Calu3 (cell line): ENCODE data around the gene DTNB. TPM values are rescaled to one million over a fixed set of nuclear protein-coding genes. Genes with fewer than 3 reads are reported as not detected.
A peak's percentile ranks its signal among the peaks of the same experiment; 100 is the strongest.

ENCODE experiments used
- BruUV-seq: library from RNA; stranded (reverse); fragments of 400-500 nt; replicated peaks from 2 replicates; lab custom pipeline; 2021; lab: Mats Ljungman, UMichigan
- CTCF ChIA-PET: fragments of 300-600 bp; sonication (Branson Sonifier 250); formaldehyde crosslinking; loops from one replicate; lab custom pipeline; 2022; ENCODE audit warnings: antibody characterized with exemption; lab: Charles Lee
- DNase-seq: peaks from one replicate; pipeline ENCODE4 v3.0.0; 2022
- H3K27ac Mint-ChIP-seq: one replicate; pipeline ENCODE4 v1.8.0; 2022; ENCODE audit warnings: mixed read lengths; ENCODE audit not compliant: unreplicated experiment
- H3K27me3 Mint-ChIP-seq: one replicate; pipeline ENCODE4 v1.8.0; 2022; ENCODE audit warnings: mixed read lengths; ENCODE audit not compliant: unreplicated experiment
- H3K36me3 Mint-ChIP-seq: one replicate; pipeline ENCODE4 v1.8.0; 2022; ENCODE audit warnings: mild to moderate bottlenecking, moderate library complexity, mixed read lengths; ENCODE audit not compliant: insufficient read depth, unreplicated experiment
- H3K4me1 Mint-ChIP-seq: one replicate; pipeline ENCODE4 v1.8.0; 2022; ENCODE audit warnings: mild to moderate bottlenecking, low read depth, mixed read lengths; ENCODE audit not compliant: unreplicated experiment
- H3K4me3 Mint-ChIP-seq: one replicate; pipeline ENCODE4 v1.8.0; 2022; ENCODE audit warnings: mild to moderate bottlenecking, low read depth, moderate library complexity, mixed read lengths; ENCODE audit not compliant: unreplicated experiment
- H3K9me3 Mint-ChIP-seq: one replicate; pipeline ENCODE4 v1.8.0; 2022; ENCODE audit warnings: low read depth, mixed read lengths; ENCODE audit not compliant: unreplicated experiment
- intact Hi-C: fragments of 100-400 bp; cut with micrococcal nuclease; formaldehyde crosslinking; loops from one replicate; pipeline ENCODE4 v1.10.0; 2022; ENCODE audit not compliant: unreplicated experiment
- microRNA-seq: library from miRNA; unstranded; fragments of <30 nt; microRNA quantifications from one replicate; pipeline ENCODE4 v1.2.0, GENCODE V29; 2022
- total RNA-seq: library from RNA; stranded (reverse); gene quantifications from 2 replicates; pipeline ENCODE4 v1.2.3, GENCODE V29; 2022
- TF ChIP-seq, protein P1 (sequence below): fragments of 200-600 bp; IDR thresholded peaks from one replicate; pipeline ENCODE4 v1.8.0; 2022; ENCODE audit warnings: antibody characterized with exemption; ENCODE audit not compliant: unreplicated experiment

Gene DTNB
- total RNA-seq, 1 experiment from 2014 or later = 27.3 TPM

DNA sequence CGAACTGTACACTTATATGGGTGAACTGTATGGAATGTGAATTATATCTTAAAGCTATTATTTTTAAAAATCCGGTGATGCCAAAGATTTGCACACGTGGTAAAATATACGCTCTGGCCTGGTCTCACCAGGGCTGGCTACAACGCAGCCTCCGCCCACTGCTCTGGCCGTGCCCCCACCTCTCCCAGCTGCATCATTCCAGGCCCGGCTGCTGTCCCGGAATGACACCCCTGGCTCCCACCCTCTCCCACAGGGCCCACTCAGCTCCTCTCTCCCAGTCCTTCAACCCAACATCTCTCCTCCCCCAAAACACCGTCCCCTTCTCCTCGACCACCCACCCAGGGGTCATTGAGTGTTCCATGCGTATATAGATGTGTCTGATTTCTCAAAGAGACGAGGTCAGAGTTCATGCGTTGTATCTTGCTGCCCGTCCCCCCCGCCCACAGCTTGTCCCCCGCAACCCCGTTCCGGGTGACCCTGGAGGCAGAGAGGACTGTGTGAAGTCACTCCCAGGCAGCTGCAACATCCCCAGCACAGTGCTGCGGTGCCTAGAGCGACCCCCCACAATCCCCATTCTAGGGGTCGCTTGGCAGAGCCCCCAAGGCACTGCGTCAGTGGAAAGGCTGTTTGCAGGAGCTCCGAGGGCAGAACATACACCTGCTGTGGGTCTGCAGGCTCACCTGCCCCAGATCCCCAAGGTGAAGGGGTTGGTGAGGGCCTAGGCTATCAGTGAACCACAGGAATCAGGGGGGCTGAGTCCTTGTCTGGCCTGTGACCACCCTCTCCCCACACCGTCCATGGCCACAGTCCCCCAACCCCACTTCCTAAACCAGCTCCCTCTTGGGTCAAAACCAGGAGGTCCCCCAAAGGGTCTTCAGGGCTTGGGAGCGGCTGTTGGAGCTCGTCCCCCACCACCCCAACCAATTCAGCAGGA lies 345.0 kb downstream of the DTNB start:
- no peak overlapping the region for H3K4me3 Mint-ChIP-seq
- no peaks in the 10 kb centered on the region for H3K36me3 Mint-ChIP-seq
- intact Hi-C loops = no loop called here
- no peak overlapping the region for H3K27ac Mint-ChIP-seq
- CTCF ChIA-PET = no interaction called here
- H3K4me1 Mint-ChIP-seq = no peaks in the 10 kb centered on the region
- DNase-seq = no peak
- H3K9me3 Mint-ChIP-seq = no peaks in the 10 kb centered on the region
- TF ChIP-seq, protein P1, sequence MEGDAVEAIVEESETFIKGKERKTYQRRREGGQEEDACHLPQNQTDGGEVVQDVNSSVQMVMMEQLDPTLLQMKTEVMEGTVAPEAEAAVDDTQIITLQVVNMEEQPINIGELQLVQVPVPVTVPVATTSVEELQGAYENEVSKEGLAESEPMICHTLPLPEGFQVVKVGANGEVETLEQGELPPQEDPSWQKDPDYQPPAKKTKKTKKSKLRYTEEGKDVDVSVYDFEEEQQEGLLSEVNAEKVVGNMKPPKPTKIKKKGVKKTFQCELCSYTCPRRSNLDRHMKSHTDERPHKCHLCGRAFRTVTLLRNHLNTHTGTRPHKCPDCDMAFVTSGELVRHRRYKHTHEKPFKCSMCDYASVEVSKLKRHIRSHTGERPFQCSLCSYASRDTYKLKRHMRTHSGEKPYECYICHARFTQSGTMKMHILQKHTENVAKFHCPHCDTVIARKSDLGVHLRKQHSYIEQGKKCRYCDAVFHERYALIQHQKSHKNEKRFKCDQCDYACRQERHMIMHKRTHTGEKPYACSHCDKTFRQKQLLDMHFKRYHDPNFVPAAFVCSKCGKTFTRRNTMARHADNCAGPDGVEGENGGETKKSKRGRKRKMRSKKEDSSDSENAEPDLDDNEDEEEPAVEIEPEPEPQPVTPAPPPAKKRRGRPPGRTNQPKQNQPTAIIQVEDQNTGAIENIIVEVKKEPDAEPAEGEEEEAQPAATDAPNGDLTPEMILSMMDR = no peak
- no TSS peak for BruUV-seq
- no peaks in the 10 kb centered on the region for H3K27me3 Mint-ChIP-seq

Small RNAs within 50 kb of the gene (microRNA-seq; reads per million reads assigned to microRNA genes)
- 423 reads per million, percentile 76 among the genes with 10 or more reads in this experiment for gene MIR1301

Other genes starting within 250 kb of the DTNB start
- 42.4 and 42.8 TPM in 2 replicates for gene ASXL2, start 204.9 kb upstream of the DTNB start, total RNA-seq